Pericardium fibroblast (primary cell): ENCODE measurements around the gene C11orf86. TPM values are rescaled to one million over a fixed set of nuclear protein-coding genes. Genes with fewer than 3 reads are reported as not detected.

ENCODE experiments used
- total RNA-seq: library from RNA; depleted of rRNA; stranded (reverse); fragments of >200 nt; gene quantifications from 2 replicates; pipeline ENCODE4 v1.2.3, GENCODE V29; 2015

C11orf86 gene
- total RNA-seq, result not detected in 2 replicates

GRCh38 chr11:66974724-66975404, at the start of gene C11orf86:
TSS of gene C11orf86 (plus strand) at chr11:66975304. CDS start at chr11:66975363, 59 bp downstream.

GRCh38 chr11:66958232-66958955, 16.7 kb upstream of the C11orf86 start, which contains the start of gene PC:
TSS of gene PC (minus strand) at chr11:66958383. CDS start at chr11:66872159, 86,224 bp downstream.

GRCh38 chr11:67022961-67023956, 48.2 kb downstream of the C11orf86 start, which contains the start of gene SYT12:
TSS of gene SYT12 (plus strand) at chr11:67023134. CDS start at chr11:67030145, 7,011 bp downstream.

Other genes with a start within 250 kb of the C11orf86 start
- 0.12 and 0.85 TPM in 2 replicates for gene SPTBN2, start 246.1 kb upstream of the C11orf86 start, total RNA-seq
- 17.3 and 26.0 TPM in 2 replicates for gene RCE1, start 131.9 kb upstream of the C11orf86 start, total RNA-seq
- 28.3 and 36.5 TPM in 2 replicates for gene LRFN4, start 118.2 kb upstream of the C11orf86 start, total RNA-seq
- 20.8 and 32.9 TPM in 2 replicates for gene PC, start 16.9 kb upstream of the C11orf86 start, total RNA-seq
- 1.5 TPM in 1 of 2 replicates, not detected in the other for gene SYT12, start 47.8 kb downstream of the C11orf86 start, total RNA-seq
- gene RHOD, start 81.5 kb downstream of the C11orf86 start, total RNA-seq, result 23.5 and 28.9 TPM in 2 replicates
- 24.2 and 28.0 TPM in 2 replicates for gene KDM2A, start 144.0 kb downstream of the C11orf86 start, total RNA-seq